GM19035 (cell line): ENCODE results near the gene IGHMBP2.
"Not testable (repeated sequence)": the region's sequence is repeated elsewhere in the genome, so short reads cannot be mapped to it uniquely, and the experiment has no call there.

Experiments
- ATAC-seq: cut with Tn5 transposase; IDR thresholded peaks from one replicate; pipeline ENCODE4 v1.9.1; 2021; ENCODE audit not compliant: unreplicated experiment

IGHMBP2 gene

DNA sequence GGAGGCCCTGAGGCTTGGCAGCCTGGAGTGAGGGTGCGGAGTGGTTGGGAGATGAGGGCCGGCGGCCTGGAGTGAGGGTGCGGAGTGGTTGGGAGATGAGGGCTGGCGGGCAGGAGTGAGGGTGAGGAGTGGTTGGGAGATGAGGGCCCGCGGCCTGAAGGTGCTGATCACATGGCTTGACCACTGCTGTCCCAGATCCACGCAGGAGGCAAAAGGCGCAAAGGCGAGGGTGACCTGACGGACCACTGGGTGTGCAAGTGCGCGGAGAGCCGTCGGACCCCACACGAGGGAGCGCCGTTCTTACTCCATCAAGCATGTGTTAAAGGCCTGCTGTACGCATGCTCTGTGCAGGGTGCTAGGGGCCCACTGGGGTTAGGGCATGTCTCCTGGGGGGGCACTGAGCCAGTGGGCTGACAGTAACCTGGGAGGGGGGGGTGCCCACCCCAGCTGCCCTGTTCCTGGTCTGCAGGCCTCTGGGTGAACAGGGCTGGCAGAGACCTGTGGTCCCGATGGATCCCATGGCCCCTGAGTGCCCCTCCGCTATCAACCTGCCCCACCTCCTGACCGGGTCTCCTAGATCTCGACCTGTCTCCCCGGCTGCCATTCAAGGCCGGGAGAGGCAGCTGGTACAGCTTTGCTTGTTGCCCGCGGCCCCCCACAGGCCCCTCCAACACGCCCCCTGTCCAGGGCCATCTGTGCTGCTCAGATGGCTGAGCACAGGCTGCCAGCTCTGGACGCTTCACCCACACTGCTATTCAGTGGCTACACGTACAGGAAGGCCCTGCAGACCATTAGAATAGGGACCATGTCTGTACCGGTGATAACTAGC, 56.0 kb downstream of the IGHMBP2 start:
- ATAC-seq = no peak

DNA sequence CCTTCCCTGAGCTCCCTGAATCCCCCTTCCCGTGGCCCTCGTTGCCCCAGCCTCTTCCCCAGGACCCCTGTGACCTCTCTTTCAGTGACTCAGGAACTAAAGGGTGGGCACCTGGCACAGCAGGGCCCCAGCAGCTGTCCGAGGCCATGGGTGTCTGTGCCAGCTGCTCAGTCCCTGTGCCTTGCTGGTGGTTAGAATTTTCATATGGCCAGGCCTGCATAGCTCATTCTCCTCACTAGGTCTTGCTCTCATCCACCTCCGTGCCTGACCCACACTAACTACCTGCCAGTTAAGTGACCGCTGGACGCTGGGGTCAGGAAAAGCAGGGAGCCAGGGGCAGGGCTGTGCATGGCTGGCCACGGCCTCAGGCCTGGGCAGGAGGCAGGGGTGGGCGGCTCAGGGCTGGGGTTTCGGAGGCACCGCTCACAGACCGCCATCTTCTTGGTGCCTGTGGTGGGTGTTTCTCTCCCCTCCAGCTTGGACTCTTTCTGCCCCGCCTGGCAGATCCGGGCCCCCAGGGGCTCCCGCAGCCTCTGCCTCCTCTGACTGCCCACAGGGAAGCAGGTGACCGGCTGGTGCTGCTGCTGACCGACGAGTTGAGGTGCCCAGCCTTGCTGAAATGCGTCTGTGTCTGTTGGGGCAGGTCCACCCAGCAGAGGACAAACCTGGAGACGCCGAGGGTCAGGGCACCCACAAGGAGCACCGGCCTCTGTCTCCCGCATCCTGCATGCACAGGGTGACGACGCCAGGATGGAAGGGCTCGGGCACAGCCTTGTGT, 56.8 kb downstream of the IGHMBP2 start:
- ATAC-seq = no peak

DNA sequence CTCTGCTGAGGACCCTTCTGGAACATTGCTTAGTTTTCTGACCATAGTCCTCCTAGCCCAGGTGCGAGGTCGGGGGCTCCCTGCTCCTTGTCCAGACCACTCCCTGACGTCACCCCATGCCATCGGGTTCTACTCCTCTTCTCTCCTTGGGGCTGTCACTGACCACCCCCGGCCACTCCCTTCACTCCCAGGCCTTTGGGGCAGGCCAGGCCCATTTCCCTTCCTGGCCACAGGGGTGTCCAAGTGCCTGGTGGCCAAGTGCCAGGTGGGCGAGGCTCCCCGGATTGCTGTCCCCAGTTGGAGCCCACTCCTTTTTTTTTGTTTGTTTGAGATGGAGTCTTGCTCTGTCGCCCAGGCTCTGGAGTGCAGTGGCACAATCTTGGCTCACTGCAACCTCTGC, 57.6 kb downstream of the IGHMBP2 start:
- ATAC-seq = no peak

DNA sequence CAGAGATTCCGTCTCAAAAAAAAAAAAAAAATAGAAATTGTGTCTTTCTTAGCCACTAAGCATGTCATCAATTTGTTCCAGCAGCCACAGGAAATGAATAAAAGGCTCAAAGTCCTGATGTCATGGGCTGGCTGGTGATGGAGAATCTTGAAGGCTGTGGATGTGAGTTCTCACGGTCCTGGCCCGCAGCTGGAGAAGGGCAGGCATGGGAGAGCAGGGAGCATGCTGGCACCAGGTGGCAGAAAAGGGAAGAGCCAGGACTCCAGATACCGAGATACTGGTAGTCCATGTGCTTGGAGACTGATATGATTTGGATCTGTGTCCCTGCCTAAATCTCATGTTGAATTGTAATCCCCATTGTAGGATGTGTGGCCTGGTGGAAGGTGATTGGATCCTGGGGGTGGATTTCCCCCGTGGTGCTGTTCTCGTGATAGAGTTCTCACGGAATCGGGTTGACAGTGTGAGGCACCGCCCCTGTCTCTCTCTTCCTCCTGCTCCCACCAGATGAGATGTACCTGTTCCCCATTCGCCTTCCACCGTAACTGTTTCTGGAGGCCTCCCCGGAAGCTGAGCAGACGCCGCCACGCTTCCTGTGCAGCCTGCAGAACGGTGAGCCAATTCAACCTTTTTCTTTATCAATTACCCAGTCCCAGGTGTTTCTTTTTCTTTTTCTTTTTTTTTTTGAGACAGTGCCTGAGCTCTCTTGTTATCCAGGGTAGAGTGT, 59.0 kb downstream of the IGHMBP2 start:
- no peak for ATAC-seq

DNA sequence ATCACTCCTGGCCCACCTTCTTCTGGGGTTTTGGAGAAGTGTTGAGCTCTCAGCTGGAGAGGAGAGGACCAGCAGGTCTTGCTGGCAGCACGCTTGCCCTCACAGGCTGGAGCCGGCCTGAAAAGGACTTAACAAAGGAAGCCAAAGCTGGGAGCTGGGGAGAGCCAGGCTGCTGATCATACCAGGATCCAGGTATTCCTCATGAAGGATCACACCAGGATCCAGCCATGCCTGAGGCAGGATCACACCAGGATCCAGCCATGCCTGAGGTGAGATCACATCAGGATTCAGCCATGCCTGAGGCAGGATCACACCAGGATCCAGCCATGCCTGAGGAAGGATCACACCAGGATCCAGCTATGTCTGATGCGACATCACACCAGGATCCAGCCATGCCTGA, 60.1 kb downstream of the IGHMBP2 start:
- ATAC-seq = no peak

DNA sequence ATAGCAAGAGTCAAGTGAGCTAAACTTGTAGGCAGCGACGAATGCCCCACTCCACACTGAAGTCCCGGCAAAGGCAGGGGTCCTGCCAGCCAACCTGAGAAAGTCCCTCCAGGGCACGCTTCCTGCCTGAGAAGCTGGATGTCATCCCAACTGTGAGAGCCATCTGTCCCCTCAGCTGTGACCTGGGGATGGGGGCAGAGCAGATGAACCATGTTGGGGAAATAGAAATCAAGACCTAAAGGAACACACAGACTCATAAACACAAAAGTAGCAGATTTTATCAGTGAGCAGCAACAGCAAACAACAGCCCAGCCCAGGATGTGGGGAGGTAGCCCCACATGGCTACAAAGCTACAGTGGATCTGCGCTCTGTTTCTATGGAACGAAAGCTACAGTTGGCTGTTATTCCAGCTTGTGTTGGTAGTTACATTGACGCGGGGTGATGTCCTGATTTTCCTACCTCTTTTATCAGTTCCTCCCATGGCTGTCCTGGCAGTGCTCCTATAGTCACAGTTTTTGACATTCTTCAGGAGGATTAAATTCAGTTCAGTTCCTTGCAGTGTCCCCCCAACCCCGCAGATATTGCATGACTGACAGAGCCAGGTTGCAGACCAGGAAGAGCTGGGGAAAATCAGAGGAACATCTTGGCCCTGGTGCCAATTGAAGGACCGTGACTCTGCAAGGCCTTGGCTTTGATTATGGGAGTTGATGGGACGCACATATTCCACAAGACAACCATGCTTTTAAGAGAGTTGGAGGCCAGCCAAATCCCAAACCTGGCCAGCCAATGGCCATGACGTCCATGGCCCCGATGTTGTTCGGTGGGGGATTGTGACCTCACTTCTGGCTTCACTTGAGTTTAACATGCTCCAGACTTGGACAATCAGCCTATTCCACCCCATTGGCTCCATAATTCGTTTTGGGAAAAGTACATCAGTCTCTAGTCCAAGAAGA, 62.5 kb downstream of the IGHMBP2 start:
- no peak for ATAC-seq

DNA sequence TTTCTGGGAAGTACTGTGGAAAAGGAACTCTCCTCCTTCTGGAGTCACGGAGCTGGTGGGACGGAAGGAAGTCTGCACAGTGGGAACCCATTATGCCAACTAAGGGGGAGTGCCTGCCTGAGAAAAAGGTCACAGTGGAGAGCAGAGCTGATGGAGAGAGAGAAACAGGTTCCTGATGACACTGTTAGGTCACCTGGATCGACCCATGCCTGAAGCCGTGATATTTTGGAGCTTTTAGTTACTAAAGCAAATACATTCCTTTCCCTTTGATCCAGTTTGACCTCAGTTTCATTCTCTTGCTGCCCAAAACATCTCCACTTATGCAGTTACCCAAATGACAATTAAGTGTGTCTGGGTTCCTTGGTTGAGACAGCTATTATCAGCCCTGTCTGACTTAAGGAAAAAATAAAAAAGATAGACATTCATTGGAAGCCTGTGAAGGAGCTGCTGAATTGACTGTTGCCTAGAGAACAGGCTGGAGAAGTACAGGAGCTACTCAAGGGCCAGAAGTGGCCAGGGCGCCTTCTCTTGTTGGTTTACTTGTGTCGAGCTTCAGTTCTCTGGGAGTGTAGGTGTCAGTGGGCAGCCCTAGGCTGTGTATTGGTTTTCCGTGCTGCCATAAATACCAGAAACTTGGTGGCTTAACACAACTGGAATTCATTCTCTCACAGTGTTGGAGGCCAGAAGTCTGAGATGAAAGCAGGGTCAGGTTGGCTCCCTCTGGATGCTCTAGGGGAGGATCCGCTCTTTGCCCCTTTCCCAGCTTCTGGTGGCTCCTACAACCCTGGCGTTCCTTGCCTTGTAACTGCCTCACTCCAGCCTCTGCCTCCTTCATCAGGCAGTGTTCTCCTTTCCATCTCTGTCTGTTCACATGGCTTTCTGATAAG, 63.4 kb downstream of the IGHMBP2 start:
- ATAC-seq = no peak

DNA sequence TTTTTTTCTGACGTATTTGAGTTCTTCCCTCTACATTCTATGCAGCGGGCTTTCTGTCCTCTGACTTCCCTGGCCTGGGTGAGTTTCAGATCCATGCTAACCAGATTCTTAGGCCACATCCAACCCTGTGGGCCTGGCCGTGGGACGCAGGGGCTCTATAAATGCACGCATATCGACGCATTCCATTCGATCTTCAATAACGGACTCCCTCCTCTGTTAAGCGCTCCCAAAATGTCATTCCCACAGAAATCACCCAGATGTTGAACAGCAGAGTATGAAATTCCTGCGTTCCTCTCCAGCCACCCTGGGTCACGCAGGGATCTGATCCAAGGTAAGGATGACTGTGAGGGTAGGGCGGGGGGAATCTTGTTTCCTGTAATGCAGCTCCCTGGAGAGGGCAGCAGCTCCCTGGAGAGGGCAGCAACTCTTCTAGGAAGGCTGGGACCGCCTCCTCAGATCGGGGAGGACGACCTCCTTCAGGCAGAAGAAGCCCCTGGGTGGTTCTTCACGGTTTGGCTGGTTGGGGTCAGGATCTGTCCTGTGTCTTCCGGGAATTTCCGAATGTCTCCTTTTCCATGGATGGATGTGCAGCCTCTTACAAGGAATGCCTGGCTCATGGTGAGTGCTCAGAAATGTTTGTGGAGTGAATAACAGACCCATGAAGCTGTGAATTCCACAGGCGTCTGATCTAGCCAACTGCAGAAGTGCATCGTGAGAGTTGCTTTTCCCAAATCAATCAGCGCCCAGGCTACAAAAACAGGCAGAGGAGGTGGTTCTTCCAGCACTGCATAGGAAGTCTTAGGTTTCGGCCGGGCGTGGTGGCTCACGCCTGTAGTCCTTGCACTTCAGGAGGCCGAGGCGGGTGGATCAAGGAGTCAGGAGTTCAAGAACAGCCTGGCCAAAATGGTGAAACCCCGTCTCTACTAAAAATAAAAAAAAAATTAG, 64.9 kb downstream of the IGHMBP2 start:
- no peak for ATAC-seq

DNA sequence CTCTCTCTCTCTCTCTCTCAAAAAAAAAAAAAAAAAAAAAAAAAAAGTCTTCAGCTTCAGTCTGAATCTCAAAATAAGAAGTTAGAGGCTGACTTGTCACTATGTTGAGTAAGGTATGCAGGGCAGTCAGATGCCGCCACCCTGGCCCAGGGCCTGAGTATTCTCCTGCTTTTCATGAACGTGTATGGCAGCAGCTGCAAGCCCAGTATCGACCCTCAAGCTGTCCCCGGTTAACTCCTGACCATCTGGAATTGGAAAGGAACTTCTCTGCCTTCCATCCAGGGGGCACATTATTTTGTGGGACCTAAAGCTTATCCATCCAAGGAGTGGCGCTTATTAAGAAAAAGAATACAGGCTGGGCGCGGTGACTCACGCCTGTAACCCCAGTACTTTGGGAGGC, 65.7 kb downstream of the IGHMBP2 start:
- no peak for ATAC-seq

DNA sequence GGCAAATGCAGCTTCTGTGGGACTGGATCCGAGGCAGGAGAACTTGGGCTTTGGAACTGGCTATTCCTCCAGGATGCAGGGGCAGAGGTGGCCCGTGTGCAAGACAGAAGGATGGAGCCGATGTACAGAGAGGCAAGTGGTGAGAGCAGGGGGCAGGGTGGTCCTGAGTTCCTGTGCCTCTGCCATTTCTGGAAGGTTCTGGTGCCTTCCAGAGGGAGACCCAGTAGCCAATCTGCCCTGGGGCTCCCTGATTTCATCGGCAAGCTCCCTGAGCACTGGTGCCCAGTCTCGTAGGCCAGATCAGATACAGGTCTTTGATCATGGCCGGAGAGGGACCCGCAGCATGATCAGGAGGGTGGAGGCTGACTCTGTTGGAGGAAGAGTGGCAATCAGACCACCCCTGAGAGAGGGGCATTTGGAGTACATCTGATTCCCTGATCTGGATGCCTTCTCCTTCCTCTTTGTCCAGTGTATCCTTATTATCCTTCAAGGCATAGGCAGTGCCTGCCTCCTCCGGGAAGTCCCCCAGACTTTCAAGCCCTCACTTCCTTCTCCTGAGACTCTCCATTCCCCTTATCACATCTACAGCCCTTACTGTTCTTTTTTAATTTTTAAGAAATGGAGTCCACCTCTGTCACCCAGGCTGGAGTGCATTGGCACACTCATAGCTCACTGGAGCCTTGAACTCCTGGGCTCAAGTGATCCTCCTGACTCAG, 67.4 kb downstream of the IGHMBP2 start:
- ATAC-seq = no peak

DNA sequence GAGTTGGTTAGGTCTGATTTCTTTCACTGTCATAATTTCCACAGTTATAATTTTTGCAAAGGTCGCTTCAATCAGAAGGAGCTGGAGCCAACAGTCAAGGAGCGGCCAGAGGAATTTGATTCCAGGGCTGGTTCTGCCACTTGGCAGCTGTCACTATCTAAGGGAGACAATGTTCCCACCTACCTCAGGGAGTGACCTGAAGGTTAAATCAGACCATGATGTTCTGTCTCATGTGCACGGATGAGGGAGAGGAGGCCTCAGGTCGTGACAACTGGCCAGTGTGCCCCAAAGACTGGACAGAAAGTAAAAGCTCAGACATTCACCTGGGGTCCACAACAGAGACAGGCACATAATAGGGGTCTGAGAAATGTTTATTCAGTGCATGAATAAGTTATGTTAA, 69.5 kb downstream of the IGHMBP2 start:
- ATAC-seq = no peak

DNA sequence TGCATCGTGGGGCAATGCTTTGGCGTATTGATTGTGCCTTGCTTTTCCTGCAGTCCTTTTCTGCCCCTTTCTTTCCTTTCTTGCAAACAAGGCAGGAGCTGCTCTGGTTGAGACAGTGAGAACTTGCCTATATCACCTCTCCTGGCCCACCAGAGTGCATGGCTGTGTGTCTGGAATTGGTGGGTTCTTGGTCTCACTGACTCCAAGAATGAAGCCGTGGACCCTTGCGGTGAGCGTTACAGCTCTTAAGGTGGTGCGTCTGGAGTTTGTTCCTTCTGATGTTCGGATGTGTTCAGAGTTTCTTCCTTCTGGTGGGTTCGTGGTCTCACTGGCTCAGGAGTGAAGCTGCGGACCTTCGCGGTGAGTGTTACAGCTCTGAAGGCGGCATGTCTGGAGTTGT, 70.0 kb downstream of the IGHMBP2 start:
- ATAC-seq = not testable (repeated sequence)

DNA sequence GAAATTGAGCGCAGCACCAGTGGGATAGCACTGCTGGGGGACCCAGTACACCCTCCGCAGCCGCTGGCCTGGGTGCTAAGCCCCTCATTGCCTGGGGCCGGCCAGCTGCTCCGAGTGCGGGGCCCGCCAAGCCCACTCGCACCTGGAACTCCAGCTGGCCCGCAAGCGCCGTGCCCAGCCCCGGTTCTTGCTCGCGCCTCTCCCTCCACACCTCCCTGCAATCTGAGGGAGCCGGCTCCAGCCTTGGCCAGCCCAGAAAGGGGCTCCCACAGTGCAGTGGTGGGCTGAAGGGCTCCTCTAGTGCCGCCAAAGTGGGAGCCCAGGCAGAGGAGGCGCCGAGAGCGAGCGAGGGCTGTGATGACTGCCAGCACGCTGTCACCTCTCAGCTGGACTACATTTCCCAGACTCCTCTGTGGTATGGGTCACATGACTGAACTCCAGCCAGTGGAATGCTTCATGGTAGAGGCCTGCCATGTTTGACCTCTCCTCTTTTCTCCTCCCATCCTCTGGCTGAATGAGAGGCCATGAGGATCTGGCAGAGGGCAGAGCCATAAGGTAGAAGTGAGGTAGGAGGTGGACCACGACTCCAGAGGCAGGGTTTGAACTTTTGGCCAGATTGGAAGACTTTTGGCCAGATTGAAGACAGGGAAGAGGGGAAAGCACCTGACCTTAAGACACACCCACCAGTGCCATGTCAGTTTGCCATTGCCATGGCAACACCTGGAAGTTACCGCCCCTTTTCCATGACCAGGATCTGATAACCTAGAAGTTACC, 70.9 kb downstream of the IGHMBP2 start:
- ATAC-seq = no peak

DNA sequence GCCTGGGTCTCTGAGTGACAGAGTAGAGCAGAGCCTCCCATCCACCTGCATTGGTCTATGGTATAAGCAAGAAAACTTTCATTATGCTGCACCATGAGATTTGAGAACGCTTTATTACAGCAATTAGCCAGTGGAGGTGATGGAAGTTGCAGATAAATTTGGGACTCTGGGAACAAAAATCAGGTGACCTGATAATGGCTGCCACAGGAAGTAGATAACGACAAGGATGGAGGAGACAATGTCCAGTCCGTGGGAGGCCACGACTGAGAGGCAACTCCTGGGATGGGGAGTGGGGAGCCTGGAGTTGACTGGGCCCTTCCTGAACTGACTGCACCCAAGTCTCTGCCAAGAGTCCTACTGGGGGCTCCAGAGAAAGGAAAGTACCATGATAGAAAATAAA, 72.4 kb downstream of the IGHMBP2 start:
- no peak for ATAC-seq

DNA sequence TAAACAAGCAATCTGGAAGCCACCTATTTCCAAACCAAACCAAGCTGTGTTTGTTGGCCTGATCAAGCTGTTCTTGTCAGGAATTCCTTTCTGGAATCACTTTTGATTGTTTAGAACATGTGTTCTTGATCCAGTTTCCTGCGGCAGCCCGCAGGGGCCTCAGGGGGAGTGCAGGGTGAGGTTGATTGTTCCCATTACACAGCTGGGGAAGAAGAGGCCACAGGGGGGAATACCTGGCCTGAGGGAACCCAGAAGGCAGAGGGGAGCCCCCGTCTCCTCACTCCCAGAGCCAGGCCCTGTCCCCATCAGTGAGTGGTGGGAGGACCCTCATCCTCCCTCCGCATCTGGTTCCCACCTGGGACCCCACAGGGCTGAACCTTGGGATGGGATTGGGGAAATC, 72.9 kb downstream of the IGHMBP2 start:
- ATAC-seq = no peak

DNA sequence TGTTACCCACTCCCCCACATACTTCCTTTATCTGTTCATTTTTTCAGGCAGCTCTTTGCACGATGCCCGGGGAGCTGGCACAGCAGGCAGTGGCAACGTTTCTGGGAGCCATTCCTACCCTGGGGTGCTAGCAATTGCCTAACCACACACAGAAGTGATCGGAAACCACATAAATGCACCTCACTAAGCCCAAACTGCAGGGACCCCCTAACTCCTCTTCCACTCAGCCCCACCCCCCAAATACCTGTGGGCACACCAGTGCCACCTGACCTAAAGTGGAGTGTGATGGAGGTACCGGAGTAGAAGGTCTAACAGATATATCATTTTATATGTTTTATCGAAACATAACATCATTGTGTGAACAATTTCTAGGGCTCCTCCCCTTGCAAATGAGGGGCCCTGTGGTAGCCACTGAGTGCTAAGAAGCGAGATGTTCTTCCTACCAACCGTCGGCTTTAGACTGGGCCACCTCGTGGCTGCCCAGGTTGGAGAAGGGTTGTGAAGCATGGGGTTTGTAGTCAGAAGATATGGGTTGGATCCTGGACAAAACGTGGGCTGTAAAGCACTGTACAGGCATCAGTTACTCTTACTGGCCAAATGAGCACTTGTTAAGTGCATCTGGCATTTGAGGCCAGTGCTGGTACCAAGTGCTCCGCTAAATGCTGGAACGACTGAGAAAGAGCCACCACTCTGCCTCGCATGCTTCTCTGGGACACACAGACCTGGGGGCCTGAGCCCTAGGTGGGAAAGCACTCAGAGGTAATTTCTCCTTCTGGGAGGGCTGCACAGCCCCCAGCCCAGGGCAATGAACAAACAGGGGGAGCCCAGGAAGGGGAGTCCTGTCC, 74.3 kb downstream of the IGHMBP2 start:
- ATAC-seq = no peak
